Transverse colon (tissue), 4 donors: ENCODE measurements around the gene CIROP. TPM values are rescaled to one million over a fixed set of nuclear protein-coding genes. Genes with fewer than 3 reads are reported as not detected.

ENCODE experiments used
- DNase-seq: peaks from one replicate; pipeline ENCODE4 v3.0.0-alpha.2; 2019
- H3K27ac ChIP-seq, 4 donors: fragments of 200-600 bp; sonication (generic); 2 replicates each; pipeline ENCODE4 v1.5.1; 2016 to 2018; ENCODE audit warnings: inconsistent platforms in 4 of 4
- H3K27me3 ChIP-seq: fragments of 200-600 bp; sonication (generic); 2 replicates; pipeline ENCODE4 v1.5.1; 2017; ENCODE audit warnings: inconsistent platforms
- H3K36me3 ChIP-seq, 4 donors: fragments of 200-600 bp; sonication (generic); 2 replicates each; pipeline ENCODE4 v1.5.1; 2017 to 2019; ENCODE audit warnings: inconsistent platforms in 4 of 4
- H3K4me1 ChIP-seq, 4 donors: fragments of 200-600 bp; sonication (generic); 2 replicates each; pipeline ENCODE4 v1.5.1; 2017 to 2020; ENCODE audit warnings: inconsistent platforms in 4 of 4
- H3K4me3 ChIP-seq, 4 donors: fragments of 200-600 bp; sonication (generic); 1 replicate in 1 of 4; 2 replicates in 3 of 4; pipeline versions ENCODE4 v1.5.1 to v1.6.1; 2017 to 2019; ENCODE audit warnings: inconsistent platforms in 4 of 4
- H3K9me3 ChIP-seq, 2 donors: fragments of 200-600 bp; sonication (generic); 2 replicates each; pipeline ENCODE4 v1.5.1; 2017 to 2019; ENCODE audit warnings: inconsistent platforms in 2 of 2
- EP300 ChIP-seq: sonication (generic); formaldehyde crosslinking; IDR thresholded peaks from one replicate; pipeline ENCODE4 v1.6.1; 2017; ENCODE audit warnings: antibody characterized with exemption, low read depth
- POLR2A ChIP-seq: fragments of 450-650 bp; IDR thresholded peaks from one replicate; pipeline ENCODE4 v1.6.1; 2016; ENCODE audit warnings: antibody characterized with exemption, mild to moderate bottlenecking, moderate library complexity
- POLR2AphosphoS5 ChIP-seq, 3 donors: sonication (generic); formaldehyde crosslinking; IDR thresholded peaks; one replicate each; pipeline ENCODE4 v1.6.1; 2016; ENCODE audit warnings: antibody characterized with exemption in 3 of 3
- WGBS, 2 donors: methylation state at CpG; one replicate each; pipeline ENCODE4 v1.1.5; 2018; ENCODE audit warnings: low coverage in 1 of 2; 5-methylcytosine and 5-hydroxymethylcytosine counted together
- in situ Hi-C, 4 donors: fragments of 200-750 bp; cut with MboI; loops; one replicate each; pipeline versions ENCODE4 v1.15.0 to v1.15.1; 2017; ENCODE audit warnings: low sequenced_read_pairs in 3 of 4, low pct_ligation_motif_present in 1 of 4, low pct_unique_long_range_greater_than_20kb in 1 of 4
- intact Hi-C: fragments of 100-400 bp; cut with DNase I; formaldehyde crosslinking; loops from one replicate; pipeline ENCODE4 v1.15.1; 2023; ENCODE audit warnings: low total_unique reads
- total RNA-seq, 4 donors: library from RNA; depleted of rRNA; stranded (reverse); fragments of >200 nt; gene quantifications; one replicate each; pipeline ENCODE4 v1.1.0, GENCODE V29; 2016
- TF ChIP-seq, protein P1 (sequence below), 5 experiments: fragments of 200-600 bp in 3 of 5; fragments of 450-650 bp in 2 of 5; sonication (generic) in 3 of 5; IDR thresholded peaks; 1 replicate in 2 of 5; 2 replicates in 3 of 5; pipeline ENCODE4 v1.5.1; 2016 to 2017; ENCODE audit warnings: antibody characterized with exemption in 5 of 5, inconsistent platforms in 3 of 5, mild to moderate bottlenecking in 2 of 5, moderate library complexity in 1 of 5

CIROP gene
- total RNA-seq, 4 donors from 2014 or later: not detected

DNA sequence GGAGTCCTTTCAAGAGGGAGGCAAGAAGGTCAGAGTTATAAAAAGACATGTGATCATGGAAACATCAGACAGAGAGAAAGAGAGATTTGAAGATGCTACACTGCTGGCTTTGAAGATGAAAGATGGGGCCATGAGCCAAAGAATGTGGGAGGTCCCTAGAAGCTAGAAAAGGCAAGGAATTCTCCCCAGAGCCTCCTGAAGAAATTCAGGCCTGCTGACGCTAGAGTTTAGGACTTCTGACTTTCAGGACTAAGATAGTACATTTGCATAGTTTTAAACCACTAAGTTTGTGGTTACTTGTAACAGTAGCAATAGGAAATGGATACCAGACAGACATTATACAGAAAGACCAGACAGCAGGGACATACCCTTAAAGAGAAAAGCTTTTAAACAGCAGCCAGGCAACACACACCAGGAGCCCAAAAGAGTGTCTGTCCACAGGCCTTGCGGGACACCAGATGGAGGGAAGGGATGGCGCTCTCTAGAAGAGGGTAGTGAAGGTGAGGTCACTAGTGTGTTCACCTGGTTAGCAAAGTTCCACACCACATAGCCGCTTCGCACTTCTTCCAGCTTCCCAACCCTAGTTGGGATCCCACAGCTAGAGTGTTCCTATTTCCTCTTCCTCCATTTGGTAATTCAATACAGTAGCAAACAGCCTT, 43.9 kb upstream of the CIROP start:
- intact Hi-C loops: no loop called here
- in situ Hi-C loops: no loop called here
- Histone ChIP-seq H3K27me3 (no peaks in the 10 kb centered on the region), H3K4me3 (no peak overlapping the region), H3K9me3 (no peaks in the 10 kb centered on the region), H3K36me3 (no peaks in the 10 kb centered on the region), H3K27ac (peak overlapping the region in 3 of 4 donors; percentile 37 to 63 (median 41)), H3K4me1 (peaks cover 5 to 11% (median 8%) of the 10 kb centered on the region in 4 donors)
- TF ChIP-seq POLR2A: no peak
- TF ChIP-seq, protein P1, sequence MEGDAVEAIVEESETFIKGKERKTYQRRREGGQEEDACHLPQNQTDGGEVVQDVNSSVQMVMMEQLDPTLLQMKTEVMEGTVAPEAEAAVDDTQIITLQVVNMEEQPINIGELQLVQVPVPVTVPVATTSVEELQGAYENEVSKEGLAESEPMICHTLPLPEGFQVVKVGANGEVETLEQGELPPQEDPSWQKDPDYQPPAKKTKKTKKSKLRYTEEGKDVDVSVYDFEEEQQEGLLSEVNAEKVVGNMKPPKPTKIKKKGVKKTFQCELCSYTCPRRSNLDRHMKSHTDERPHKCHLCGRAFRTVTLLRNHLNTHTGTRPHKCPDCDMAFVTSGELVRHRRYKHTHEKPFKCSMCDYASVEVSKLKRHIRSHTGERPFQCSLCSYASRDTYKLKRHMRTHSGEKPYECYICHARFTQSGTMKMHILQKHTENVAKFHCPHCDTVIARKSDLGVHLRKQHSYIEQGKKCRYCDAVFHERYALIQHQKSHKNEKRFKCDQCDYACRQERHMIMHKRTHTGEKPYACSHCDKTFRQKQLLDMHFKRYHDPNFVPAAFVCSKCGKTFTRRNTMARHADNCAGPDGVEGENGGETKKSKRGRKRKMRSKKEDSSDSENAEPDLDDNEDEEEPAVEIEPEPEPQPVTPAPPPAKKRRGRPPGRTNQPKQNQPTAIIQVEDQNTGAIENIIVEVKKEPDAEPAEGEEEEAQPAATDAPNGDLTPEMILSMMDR (IDR thresholded peaks at IDR 0.05): no peak
- TF ChIP-seq EP300: no peak
- no peak for TF ChIP-seq POLR2AphosphoS5 (IDR thresholded peaks at IDR 0.05)
- 74 to 85% methylated on average over 3 to 5 of the region's 5 CpGs for WGBS, 2 donors
- DNase-seq: no peak

GRCh38 chr14:23147676-23148075, 42.9 kb upstream of the CIROP start:
- H3K27me3 ChIP-seq: no peaks in the 10 kb centered on the region
- WGBS, 2 donors: 88% methylated on average over 1 of the region's 1 CpG; no CpG with 5 or more reads in 1 of the 2 donors
- intact Hi-C loops: no loop called here
- H3K4me3 ChIP-seq: no peak overlapping the region
- TF ChIP-seq, protein P1 (IDR thresholded peaks at IDR 0.05): no peak
- no peak for TF ChIP-seq EP300
- TF ChIP-seq POLR2AphosphoS5 (IDR thresholded peaks at IDR 0.05): no peak
- TF ChIP-seq POLR2A: no peak
- H3K9me3 ChIP-seq: no peaks in the 10 kb centered on the region
- H3K4me1 ChIP-seq: peaks cover 0 to 3% (median 0%) of the 10 kb centered on the region in 4 donors
- DNase-seq: no peak
- peak overlapping the region in 3 of 4 donors; percentile 37 to 63 (median 41) for H3K27ac ChIP-seq
- H3K36me3 ChIP-seq: no peaks in the 10 kb centered on the region
- in situ Hi-C loops: no loop called here

GRCh38 chr14:23146980-23147379, 42.2 kb upstream of the CIROP start:
- 96 to 97% methylated on average over 4 of the region's 4 CpGs for WGBS, 2 donors

GRCh38 chr14:23146351-23146910, 41.6 kb upstream of the CIROP start:
- 96% methylated on average over 2 of the region's 2 CpGs; no CpG with 5 or more reads in 1 of the 2 donors for WGBS, 2 donors
- H3K36me3 ChIP-seq: no peaks in the 10 kb centered on the region
- peak overlapping the region in 3 of 4 donors; percentile 19 to 39 (median 20) for H3K27ac ChIP-seq
- intact Hi-C loops: no loop called here
- no peak for DNase-seq
- H3K9me3 ChIP-seq: no peaks in the 10 kb centered on the region
- no peak overlapping the region for H3K4me3 ChIP-seq
- in situ Hi-C loops: no loop called here
- peaks cover 0 to 7% (median 0%) of the 10 kb centered on the region in 4 donors for H3K4me1 ChIP-seq
- H3K27me3 ChIP-seq: no peaks in the 10 kb centered on the region
- TF ChIP-seq, protein P1 (IDR thresholded peaks at IDR 0.05): no peak
- TF ChIP-seq POLR2AphosphoS5 (IDR thresholded peaks at IDR 0.05): no peak

More at GRCh38 chr14:23146980-23147379, 42.2 kb upstream of the CIROP start:
- no peak for DNase-seq
- intact Hi-C loops: no loop called here
- no peak overlapping the region for H3K4me3 ChIP-seq
- no peaks in the 10 kb centered on the region for H3K9me3 ChIP-seq
- H3K36me3 ChIP-seq: no peaks in the 10 kb centered on the region
- TF ChIP-seq, protein P1 (IDR thresholded peaks at IDR 0.05): no peak
- TF ChIP-seq EP300: no peak
- no peak for TF ChIP-seq POLR2A
- no peak for TF ChIP-seq POLR2AphosphoS5 (IDR thresholded peaks at IDR 0.05)
- peak overlapping the region in 2 of 4 donors; percentile 19 to 41 for H3K27ac ChIP-seq
- in situ Hi-C loops: no loop called here
- no peaks in the 10 kb centered on the region for H3K27me3 ChIP-seq
- H3K4me1 ChIP-seq: peaks cover 0 to 6% (median 0%) of the 10 kb centered on the region in 4 donors
